CD14-positive monocyte (primary cell): ENCODE measurements around the gene KIF13A. TPM values are rescaled to one million over a fixed set of nuclear protein-coding genes. Genes with fewer than 3 reads are reported as not detected.

Experiments used
- DNase-seq, 3 donors: peaks; one replicate each; pipeline ENCODE4 v3.0.0-alpha.2; 2011 to 2022
- H2AFZ ChIP-seq: 2 replicates; pipeline ENCODE4 v1.6.0; 2012; ENCODE audit warnings: mild to moderate bottlenecking, low read depth, low read length, inconsistent platforms; ENCODE audit not compliant: insufficient read depth, poor library complexity, severe bottlenecking
- H3K27ac ChIP-seq, 2 donors: 1 replicate in 1 of 2; 2 replicates in 1 of 2; pipeline ENCODE4 v1.5.1; 2012 to 2013; ENCODE audit warnings: low read length in 2 of 2, control low read depth in 1 of 2, inconsistent platforms in 1 of 2, low read depth in 1 of 2, mild to moderate bottlenecking in 1 of 2
- H3K27me3 ChIP-seq, 2 donors: one replicate each; pipeline versions ENCODE4 v1.6.0 to v1.6.1; 2011 to 2013; ENCODE audit warnings: low read length in 2 of 2; ENCODE audit not compliant: control insufficient read depth in 2 of 2, insufficient read depth in 2 of 2
- H3K36me3 ChIP-seq, 2 donors: replicated peaks in 1 of 2; 1 replicate in 1 of 2; 2 replicates in 1 of 2; pipeline versions ENCODE4 v1.5.1 to v1.6.1; 2012 to 2013; ENCODE audit warnings: low read length in 2 of 2, control low read depth in 1 of 2, inconsistent platforms in 1 of 2, mild to moderate bottlenecking in 1 of 2; ENCODE audit not compliant: insufficient read depth in 2 of 2, control insufficient read depth in 1 of 2
- H3K4me1 ChIP-seq, 2 donors: 1 replicate in 1 of 2; 2 replicates in 1 of 2; pipeline versions ENCODE4 v1.5.1 to v1.6.1; 2012 to 2013; ENCODE audit warnings: low read length in 2 of 2, control low read depth in 1 of 2, inconsistent platforms in 1 of 2, mild to moderate bottlenecking in 1 of 2, moderate library complexity in 1 of 2; ENCODE audit not compliant: insufficient read depth in 2 of 2, control insufficient read depth in 1 of 2
- H3K4me2 ChIP-seq: replicated peaks from 2 replicates; pipeline ENCODE3; 2012; ENCODE audit warnings: low read length, moderate library complexity, mild to moderate bottlenecking; ENCODE audit not compliant: poor library complexity, severe bottlenecking; ENCODE audit errors: extremely low read depth
- H3K4me3 ChIP-seq, 3 experiments: fragments of 200-600 bp in 1 of 3; sonication (generic) in 1 of 3; replicated peaks in 1 of 3; 1 replicate in 2 of 3; 2 replicates in 1 of 3; pipeline ENCODE4 v1.5.1; 2011 to 2013; ENCODE audit warnings: low read length in 3 of 3, mild to moderate bottlenecking in 3 of 3, control low read depth in 2 of 3, low read depth in 2 of 3, inconsistent platforms in 1 of 3, moderate library complexity in 1 of 3
- H3K79me2 ChIP-seq: 2 replicates; pipeline ENCODE4 v1.6.0; 2012; ENCODE audit warnings: mild to moderate bottlenecking, control low read depth, inconsistent platforms, low read length, moderate library complexity; ENCODE audit not compliant: insufficient read depth
- H3K9ac ChIP-seq: 2 replicates; pipeline ENCODE4 v1.6.0; 2017; ENCODE audit warnings: low read length, mild to moderate bottlenecking; ENCODE audit not compliant: insufficient read depth, poor library complexity, severe bottlenecking
- H3K9me3 ChIP-seq, 2 donors: replicated peaks in 1 of 2; 1 replicate in 1 of 2; 2 replicates in 1 of 2; pipeline versions ENCODE4 v1.5.1 to v1.6.1; 2012 to 2013; ENCODE audit warnings: low read length in 2 of 2, control low read depth in 1 of 2; ENCODE audit not compliant: control insufficient read depth in 1 of 2, insufficient read depth in 1 of 2
- H4K20me1 ChIP-seq: 2 replicates; pipeline ENCODE4 v1.6.0; 2012; ENCODE audit warnings: mild to moderate bottlenecking, low read length, control low read depth, moderate library complexity; ENCODE audit not compliant: insufficient read depth
- H3K27ac Mint-ChIP-seq, 7 donors: one replicate each; pipeline ENCODE4 v1.8.0; 2020; ENCODE audit warnings: mild to moderate bottlenecking in 7 of 7, mixed read lengths in 7 of 7, moderate library complexity in 6 of 7, inconsistent platforms in 2 of 7
- H3K27me3 Mint-ChIP-seq, 3 donors: one replicate each; pipeline ENCODE4 v1.8.0; 2021 to 2022; ENCODE audit warnings: low read depth in 3 of 3, mild to moderate bottlenecking in 3 of 3, mixed read lengths in 3 of 3, moderate library complexity in 3 of 3, inconsistent platforms in 1 of 3
- H3K36me3 Mint-ChIP-seq, 2 donors: one replicate each; pipeline ENCODE4 v1.8.0; 2020; ENCODE audit warnings: mixed read lengths in 2 of 2, inconsistent platforms in 1 of 2, mild to moderate bottlenecking in 1 of 2
- H3K4me1 Mint-ChIP-seq: one replicate; pipeline ENCODE4 v1.8.0; 2020; ENCODE audit warnings: mild to moderate bottlenecking, mixed read lengths
- H3K4me3 Mint-ChIP-seq, 2 donors: one replicate each; pipeline ENCODE4 v1.8.0; 2020; ENCODE audit warnings: mild to moderate bottlenecking in 2 of 2, mixed read lengths in 2 of 2, moderate library complexity in 1 of 2
- H3K9me3 Mint-ChIP-seq, 7 donors: one replicate each; pipeline ENCODE4 v1.8.0; 2020 to 2022; ENCODE audit warnings: mixed read lengths in 7 of 7, mild to moderate bottlenecking in 6 of 7, moderate library complexity in 6 of 7, inconsistent platforms in 2 of 7
- CTCF ChIP-seq: fragments of 200-600 bp; IDR thresholded peaks from one replicate; pipeline ENCODE4 v1.8.0; 2022; ENCODE audit warnings: antibody characterized with exemption, mild to moderate bottlenecking
- WGBS: methylation state at CpG from one replicate; pipeline ENCODE4 v1.1.5; 2013; ENCODE audit warnings: missing lambda C conversion rate; ENCODE audit not compliant: insufficient coverage; 5-methylcytosine and 5-hydroxymethylcytosine counted together
- intact Hi-C, 2 donors: fragments of 100-400 bp; cut with micrococcal nuclease; formaldehyde crosslinking; loops; one replicate each; pipeline versions ENCODE4 v1.15.0 to v1.15.1; 2023
- polyA plus RNA-seq, 3 donors: library from polyadenylated mRNA; depleted of rRNA in 1 of 3; unstranded in 2 of 3; stranded (reverse) in 1 of 3; fragments of 300-500 nt in 2 of 3; fragments of >200 nt in 1 of 3; fragmentation: Illumina TruSeq in 2 of 3; gene quantifications; 1 replicate in 2 of 3; 2 replicates in 1 of 3; pipeline ENCODE4 v1.2.3, GENCODE V29; 2012 to 2021

KIF13A gene
- polyA plus RNA-seq, 3 donors: 2.9 to 28.4 (median 6.0) TPM

DNA sequence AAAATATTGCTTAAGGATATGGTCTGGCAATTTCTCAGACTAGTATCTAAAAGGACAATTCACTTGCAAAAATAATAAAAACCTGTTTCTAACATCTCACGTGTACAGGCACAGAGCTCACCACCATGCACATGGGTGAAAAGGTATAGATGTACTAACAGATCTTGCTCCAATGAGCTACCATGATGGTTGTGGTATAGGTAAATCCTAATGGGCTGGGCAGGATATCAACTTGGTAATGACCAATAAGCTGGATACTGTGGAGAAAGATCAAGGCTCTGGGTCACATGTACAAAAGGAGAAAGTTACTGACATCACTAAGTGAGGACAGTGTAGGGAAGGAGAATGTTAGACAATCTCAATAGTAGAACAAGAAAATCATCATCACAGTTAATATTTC, 169.7 kb downstream of the KIF13A start:
- Mint-ChIP-seq H3K27me3 (no peaks in the 10 kb centered on the region), H3K36me3 (peaks cover 55 to 85% of the 10 kb centered on the region in 2 donors), H3K27ac (no peak overlapping the region), H3K4me3 (no peak overlapping the region), H3K9me3 (peaks cover 0 to 3% (median 0%) of the 10 kb centered on the region in 7 donors), H3K4me1 (no peaks in the 10 kb centered on the region)
- Histone ChIP-seq H3K9me3 (no peaks in the 10 kb centered on the region), H3K27ac (no peak overlapping the region), H3K4me2 (no peak overlapping the region), H4K20me1 (no peaks in the 10 kb centered on the region), H3K9ac (no peak overlapping the region), H3K79me2 (no peaks in the 10 kb centered on the region), H3K4me1 (no peaks in the 10 kb centered on the region), H3K4me3 (no peak overlapping the region), H2AFZ (no peak overlapping the region), H3K27me3 (no peaks in the 10 kb centered on the region), H3K36me3 (peaks cover 49 to 83% of the 10 kb centered on the region in 2 donors)
- intact Hi-C loops: loop anchor here in 1 of 2 donors (10.0 kb wide), 1 partner anchor 663 kb away; no protein-coding TSS in a partner anchor
- TF ChIP-seq CTCF: no peak
- DNase-seq: no peak
- WGBS: no CpG with 5 or more reads among the region's 1 CpG

- H3K4me1 Mint-ChIP-seq: no peaks in the 10 kb centered on the region
- H3K27ac Mint-ChIP-seq: no peak overlapping the region
- no peak for DNase-seq
- no peak overlapping the region for H3K4me3 Mint-ChIP-seq
- intact Hi-C loops: loop anchor here in 1 of 2 donors (10.0 kb wide), 1 partner anchor 662 kb away; no protein-coding TSS in a partner anchor
- no peaks in the 10 kb centered on the region for H3K79me2 ChIP-seq
- no peak overlapping the region for H3K27ac ChIP-seq
- no peaks in the 10 kb centered on the region for H3K9me3 ChIP-seq
- H4K20me1 ChIP-seq: no peaks in the 10 kb centered on the region
- no peaks in the 10 kb centered on the region for H3K4me1 ChIP-seq
- H2AFZ ChIP-seq: no peak overlapping the region
- no peak overlapping the region for H3K9ac ChIP-seq
- TF ChIP-seq CTCF: no peak
- peaks cover 57 to 84% of the 10 kb centered on the region in 2 donors for H3K36me3 Mint-ChIP-seq
- H3K36me3 ChIP-seq: peaks cover 53 to 83% of the 10 kb centered on the region in 2 donors
- no peaks in the 10 kb centered on the region for H3K27me3 ChIP-seq
- no peak overlapping the region for H3K4me3 ChIP-seq
- H3K9me3 Mint-ChIP-seq: peaks cover 0 to 3% (median 0%) of the 10 kb centered on the region in 7 donors
- WGBS: 97% methylated on average over 11 of the region's 14 CpGs
- no peaks in the 10 kb centered on the region for H3K27me3 Mint-ChIP-seq
- no peak overlapping the region for H3K4me2 ChIP-seq
Observed at GRCh38 chr6:17816921-17817611, 170.4 kb downstream of the KIF13A start.
